Right lobe of liver (tissue), 4 donors: ENCODE data around the gene REPS2.

Experiments
- CTCF ChIP-seq, 4 donors: fragments of 200-600 bp in 3 of 4; fragments of 450-650 bp in 1 of 4; IDR thresholded peaks; one replicate each; pipeline versions ENCODE4 v1.5.1 to v1.8.0; 2016 to 2022; ENCODE audit warnings: antibody characterized with exemption in 4 of 4, mild to moderate bottlenecking in 2 of 4
- POLR2A ChIP-seq: fragments of 450-650 bp; IDR thresholded peaks from one replicate; pipeline ENCODE4 v1.6.1; 2017; ENCODE audit warnings: antibody characterized with exemption, mild to moderate bottlenecking
- donor health status: DM: no; HTN: no; CAD: no.
- donor health status: DM: no; HTN: no; CAD: no.
- donor health status: DM: no; HTN: yes; CAD: no.

GRCh38 chrX:17005712-17006368 lies 59.4 kb downstream of the REPS2 start:
- TF ChIP-seq CTCF (IDR thresholded peaks at IDR 0.05): no peak
- TF ChIP-seq POLR2A: no peak
